HepG2 (cell line): ENCODE data around the gene TTC6. TPM values are rescaled to one million over a fixed set of nuclear protein-coding genes. Genes with fewer than 3 reads are reported as not detected.

Experiments used
- ARID2 ChIP-seq: sonication (generic); formaldehyde crosslinking; IDR thresholded peaks from 2 replicates; pipeline ENCODE4 v1.8.1; 2022; ENCODE audit warnings: mild to moderate bottlenecking, missing genetic modification reagents, borderline replicate concordance
- ARID5B ChIP-seq: IDR thresholded peaks from 2 replicates; pipeline ENCODE4 v1.4.0; 2020; ENCODE audit warnings: mild to moderate bottlenecking, missing genetic modification reagents
- ATF2 ChIP-seq: sonication (generic); formaldehyde crosslinking; IDR thresholded peaks from 2 replicates; pipeline ENCODE4 v1.4.0; 2020; ENCODE audit warnings: missing genetic modification reagents
- CREM ChIP-seq, 2 experiments: sonication (generic) in 1 of 2; formaldehyde crosslinking in 1 of 2; IDR thresholded peaks; 2 replicates each; pipeline versions ENCODE4 v1.4.0 to v1.6.1; 2016 to 2020; ENCODE audit warnings: antibody characterized with exemption in 1 of 2, mild to moderate bottlenecking in 1 of 2, missing genetic modification reagents in 1 of 2
- HINFP ChIP-seq: sonication (generic); formaldehyde crosslinking; IDR thresholded peaks from 2 replicates; pipeline ENCODE4 v1.4.0; 2020; ENCODE audit warnings: low read depth, mild to moderate bottlenecking, missing genetic modification reagents
- MEIS2 ChIP-seq: sonication (generic); formaldehyde crosslinking; IDR thresholded peaks from 2 replicates; pipeline ENCODE4 v1.9.0; 2021; ENCODE audit warnings: mild to moderate bottlenecking, missing genetic modification reagents
- NR2F6 ChIP-seq, 2 experiments: IDR thresholded peaks; 2 replicates each; pipeline ENCODE4 v1.6.1; 2016; ENCODE audit warnings: antibody characterized with exemption in 1 of 2, mild to moderate bottlenecking in 1 of 2
- SP4 ChIP-seq: sonication (generic); formaldehyde crosslinking; IDR thresholded peaks from 2 replicates; pipeline ENCODE4 v1.8.1; 2023; ENCODE audit warnings: mild to moderate bottlenecking, missing genetic modification reagents
- STAG1 ChIP-seq: sonication (generic); formaldehyde crosslinking; IDR thresholded peaks from 2 replicates; pipeline ENCODE4 v1.4.0; 2020; ENCODE audit warnings: missing genetic modification reagents
- TP53 ChIP-seq: sonication (generic); formaldehyde crosslinking; conservative IDR thresholded peaks from 2 replicates; pipeline ENCODE4 v1.4.0; 2020; ENCODE audit warnings: missing genetic modification reagents
- ZNF12 ChIP-seq: sonication (generic); formaldehyde crosslinking; IDR thresholded peaks from 2 replicates; pipeline ENCODE4 v1.5.0; 2020; ENCODE audit warnings: missing genetic modification reagents
- ZNF142 ChIP-seq: sonication (generic); formaldehyde crosslinking; IDR thresholded peaks from 2 replicates; pipeline ENCODE4 v1.4.0; 2020; ENCODE audit warnings: missing genetic modification reagents
- ZNF234 ChIP-seq: sonication (generic); formaldehyde crosslinking; conservative IDR thresholded peaks from 2 replicates; pipeline ENCODE4 v1.5.1; 2020; ENCODE audit warnings: mild to moderate bottlenecking, missing genetic modification reagents
- ZNF331 ChIP-seq: sonication (generic); formaldehyde crosslinking; IDR thresholded peaks from 2 replicates; pipeline ENCODE4 v1.4.0; 2020; ENCODE audit warnings: missing genetic modification reagents
- ZNF34 ChIP-seq: sonication (generic); formaldehyde crosslinking; IDR thresholded peaks from 2 replicates; pipeline ENCODE4 v1.4.0; 2020; ENCODE audit warnings: mild to moderate bottlenecking, missing genetic modification reagents, borderline replicate concordance
- ZNF746 ChIP-seq: sonication (generic); formaldehyde crosslinking; IDR thresholded peaks from 2 replicates; pipeline ENCODE4 v1.8.0; 2022; ENCODE audit warnings: mild to moderate bottlenecking, missing genetic modification reagents
- ZNF792 ChIP-seq: IDR thresholded peaks from 2 replicates; pipeline ENCODE4 v1.6.1; 2016
- ZNF879 ChIP-seq: sonication (generic); formaldehyde crosslinking; IDR thresholded peaks from 2 replicates; pipeline ENCODE4 v1.8.1; 2023; ENCODE audit warnings: missing genetic modification reagents
- polyA plus RNA-seq, 8 experiments: library from polyadenylated mRNA; depleted of rRNA in 3 of 8; stranded (reverse) in 7 of 8; unstranded in 1 of 8; fragments of >200 nt; fragmentation: Illumina TruSeq in 4 of 8; extraction: Trizol in 4 of 8; gene quantifications; 2 replicates each; pipeline versions ENCODE4 v1.2.1 to v1.2.3, GENCODE V29; 2011 to 2016; ENCODE audit warnings: low read depth in 4 of 8, missing spikeins in 1 of 8, mixed read lengths in 1 of 8; ENCODE audit not compliant: insufficient read depth in 1 of 8
- total RNA-seq, 5 experiments: library from RNA; depleted of rRNA; stranded (reverse); fragments of >200 nt; fragmentation: Illumina TruSeq; extraction: Trizol; gene quantifications; 2 replicates each; pipeline ENCODE4 v1.2.3, GENCODE V29; 2016; ENCODE audit warnings: low read depth in 1 of 5

Gene TTC6
- total and polyA plus RNA-seq, 2 of the 13 experiments (the other 11 are each of a cell fraction or from before 2014, with no cell fraction given), result 9.3 to 27.4 TPM

GRCh38 chr14:37616853-37617252 lies 21.4 kb downstream of the TTC6 start (continued):
- TF ChIP-seq ZNF331, result peak; percentile 43; the same call in 1 of the 2 replicates
- TF ChIP-seq MEIS2 (CRISPR knock-in tag), result 0 out of 2 replicates have a peak, but pooled peaks have one; percentile 35
- no peak for TF ChIP-seq SP4 (CRISPR knock-in tag)
- TF ChIP-seq ARID2 (CRISPR knock-in tag), result no peak
- no peak for TF ChIP-seq ZNF879 (CRISPR knock-in tag)
- peak; percentile 48; the same call in 1 of the 2 replicates for TF ChIP-seq ZNF792 (CRISPR knock-in tag)
- peak; percentile 52 for TF ChIP-seq ARID5B (CRISPR knock-in tag)
- TF ChIP-seq ZNF234, result no peak
- 0 out of 2 replicates have a peak, but pooled peaks have one; percentile 45 for TF ChIP-seq ZNF142 (CRISPR knock-in tag)
- TF ChIP-seq ATF2 (CRISPR knock-in tag), result 0 out of 2 replicates have a peak, but pooled peaks have one; percentile 21
- 0 out of 2 replicates have a peak, but pooled peaks have one; percentile 32 for TF ChIP-seq ZNF12 (CRISPR knock-in tag)
- peak; percentile 11; the same call in 1 of the 2 replicates for TF ChIP-seq CREM (IDR thresholded peaks at IDR 0.05)
- TF ChIP-seq CREM (CRISPR knock-in tag; IDR thresholded peaks at IDR 0.05), result no peak
- TF ChIP-seq NR2F6 (IDR thresholded peaks at IDR 0.05), result peak; percentile 44; the same call in 1 of the 2 replicates
- TF ChIP-seq NR2F6 (CRISPR knock-in tag; IDR thresholded peaks at IDR 0.05), result peak; percentile 80
- no peak for TF ChIP-seq ZNF746 (CRISPR knock-in tag)
- no peak for TF ChIP-seq ZNF34
- TF ChIP-seq HINFP, result no peak
- 0 out of 2 replicates have a peak, but pooled peaks have one; percentile 7 for TF ChIP-seq STAG1
- TF ChIP-seq TP53 (CRISPR knock-in tag), result peak; percentile 99
